Stimulated activated CD8-positive, alpha-beta memory T cell treated with anti-CD3 and anti-CD28 coated beads, Interleukin-12 subunit alpha, Interleukin-12 subunit beta, amount 100 ng/mL, for 1 hour (primary cell): Measurements from ENCODE around the gene NTM.

Experiments used
- DNase-seq: peaks from one replicate; pipeline ENCODE4 v3.0.0-alpha.2; 2020; ENCODE audit warnings: low read depth

The NTM gene

GRCh38 chr11:131373095-131373725, 2.8 kb downstream of the NTM start:
- DNase-seq: no peak

GRCh38 chr11:131373756-131374155, 3.3 kb downstream of the NTM start:
- DNase-seq: no peak

- DNase-seq: no peak
These were observed 5.0 kb downstream of the NTM start for GRCh38 chr11:131375421-131375820.

GRCh38 chr11:131375915-131376314, 5.5 kb downstream of the NTM start:
- DNase-seq: no peak

- DNase-seq: no peak
These were observed 8.5 kb downstream of the NTM start for GRCh38 chr11:131378931-131379330.

- DNase-seq: no peak
These were observed 15.5 kb downstream of the NTM start for GRCh38 chr11:131385763-131386390.

GRCh38 chr11:131386408-131386807, 16.0 kb downstream of the NTM start:
- no peak for DNase-seq

- DNase-seq: no peak
These were observed 17.6 kb downstream of the NTM start for GRCh38 chr11:131388030-131388429.

GRCh38 chr11:131389582-131389981, 19.2 kb downstream of the NTM start:
- DNase-seq: no peak

GRCh38 chr11:131391176-131391575, 20.8 kb downstream of the NTM start:
- DNase-seq: no peak

- DNase-seq: no peak
These were observed 22.3 kb downstream of the NTM start for GRCh38 chr11:131392528-131393255.

GRCh38 chr11:131393691-131394090, 23.3 kb downstream of the NTM start:
- DNase-seq: no peak

GRCh38 chr11:131397675-131398074, 27.3 kb downstream of the NTM start:
- DNase-seq: no peak

- no peak for DNase-seq
These were observed 31.6 kb downstream of the NTM start for GRCh38 chr11:131402040-131402439.

- DNase-seq: no peak
These were observed 33.6 kb downstream of the NTM start for GRCh38 chr11:131404010-131404409.

- DNase-seq: no peak
These were observed 37.7 kb downstream of the NTM start for GRCh38 chr11:131408025-131408640.

- DNase-seq: no peak
These were observed 38.9 kb downstream of the NTM start for GRCh38 chr11:131409345-131409744.

- no peak for DNase-seq
These were observed 41.2 kb downstream of the NTM start for GRCh38 chr11:131411636-131412035.

- no peak for DNase-seq
These were observed 41.6 kb downstream of the NTM start for GRCh38 chr11:131412061-131412460.

GRCh38 chr11:131413217-131413616, 42.8 kb downstream of the NTM start:
- no peak for DNase-seq

GRCh38 chr11:131418189-131418588, 47.8 kb downstream of the NTM start:
- no peak for DNase-seq

- DNase-seq: no peak
These were observed 50.8 kb downstream of the NTM start for GRCh38 chr11:131421066-131421855.
